IMR-90 (cell line): ENCODE data around the gene PNMA6F.

Experiments
- BHLHE40 ChIP-seq: fragments of 150-350 bp; IDR thresholded peaks from 2 replicates; pipeline ENCODE4 v1.6.1; 2016; ENCODE audit warnings: mild to moderate bottlenecking, low read depth, low read length
- CEBPB ChIP-seq: IDR thresholded peaks from 2 replicates; pipeline ENCODE4 v1.6.1; 2012; ENCODE audit warnings: low read depth, low read length, improper control_type of control experiment
- NFE2L2 ChIP-seq: fragments of 150-350 bp; IDR thresholded peaks from 2 replicates; pipeline ENCODE4 v1.6.1; 2016; ENCODE audit warnings: low read depth, mild to moderate bottlenecking, low read length
- POLR2A ChIP-seq: IDR thresholded peaks from 2 replicates; pipeline ENCODE4 v1.6.1; 2012; ENCODE audit warnings: mild to moderate bottlenecking, low read depth, low read length
- RAD21 ChIP-seq: IDR thresholded peaks from 2 replicates; pipeline ENCODE4 v1.6.1; 2012; ENCODE audit warnings: low read length, improper control_type of control experiment
- RFX5 ChIP-seq: IDR thresholded peaks from 2 replicates; pipeline ENCODE4 v1.8.0; 2012; ENCODE audit warnings: low read depth, mild to moderate bottlenecking, low read length, moderate library complexity
- TF ChIP-seq, protein P1 (sequence below): conservative IDR thresholded peaks from 2 replicates; pipeline ENCODE4 v1.5.1; 2012; ENCODE audit warnings: mild to moderate bottlenecking, low read depth, low read length, improper control_type of control experiment
- TF ChIP-seq, protein P2 (sequence below): fragments of 150-350 bp; IDR thresholded peaks from 2 replicates; pipeline ENCODE4 v1.6.1; 2017; ENCODE audit warnings: mild to moderate bottlenecking, antibody characterized with exemption, low read length, low read depth

- TF ChIP-seq, protein P1, sequence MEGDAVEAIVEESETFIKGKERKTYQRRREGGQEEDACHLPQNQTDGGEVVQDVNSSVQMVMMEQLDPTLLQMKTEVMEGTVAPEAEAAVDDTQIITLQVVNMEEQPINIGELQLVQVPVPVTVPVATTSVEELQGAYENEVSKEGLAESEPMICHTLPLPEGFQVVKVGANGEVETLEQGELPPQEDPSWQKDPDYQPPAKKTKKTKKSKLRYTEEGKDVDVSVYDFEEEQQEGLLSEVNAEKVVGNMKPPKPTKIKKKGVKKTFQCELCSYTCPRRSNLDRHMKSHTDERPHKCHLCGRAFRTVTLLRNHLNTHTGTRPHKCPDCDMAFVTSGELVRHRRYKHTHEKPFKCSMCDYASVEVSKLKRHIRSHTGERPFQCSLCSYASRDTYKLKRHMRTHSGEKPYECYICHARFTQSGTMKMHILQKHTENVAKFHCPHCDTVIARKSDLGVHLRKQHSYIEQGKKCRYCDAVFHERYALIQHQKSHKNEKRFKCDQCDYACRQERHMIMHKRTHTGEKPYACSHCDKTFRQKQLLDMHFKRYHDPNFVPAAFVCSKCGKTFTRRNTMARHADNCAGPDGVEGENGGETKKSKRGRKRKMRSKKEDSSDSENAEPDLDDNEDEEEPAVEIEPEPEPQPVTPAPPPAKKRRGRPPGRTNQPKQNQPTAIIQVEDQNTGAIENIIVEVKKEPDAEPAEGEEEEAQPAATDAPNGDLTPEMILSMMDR, result no peak
- TF ChIP-seq POLR2A, result no peak
- no peak for TF ChIP-seq RAD21
- TF ChIP-seq RFX5, result no peak
- no peak for TF ChIP-seq NFE2L2
- no peak for TF ChIP-seq CEBPB
- TF ChIP-seq, protein P2, sequence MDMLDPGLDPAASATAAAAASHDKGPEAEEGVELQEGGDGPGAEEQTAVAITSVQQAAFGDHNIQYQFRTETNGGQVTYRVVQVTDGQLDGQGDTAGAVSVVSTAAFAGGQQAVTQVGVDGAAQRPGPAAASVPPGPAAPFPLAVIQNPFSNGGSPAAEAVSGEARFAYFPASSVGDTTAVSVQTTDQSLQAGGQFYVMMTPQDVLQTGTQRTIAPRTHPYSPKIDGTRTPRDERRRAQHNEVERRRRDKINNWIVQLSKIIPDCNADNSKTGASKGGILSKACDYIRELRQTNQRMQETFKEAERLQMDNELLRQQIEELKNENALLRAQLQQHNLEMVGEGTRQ, result no peak
- TF ChIP-seq BHLHE40, result no peak
Observed at GRCh38 chrX:153306527-153307115, 14.9 kb downstream of the PNMA6F start.
